GM23248 (cell line): Measurements from ENCODE around the gene MAP6D1. TPM values are rescaled to one million over a fixed set of nuclear protein-coding genes. Genes with fewer than 3 reads are reported as not detected.

Experiments used
- DNase-seq: peaks from one replicate; pipeline ENCODE4 v3.0.0-alpha.2; 2015
- H2AFZ ChIP-seq: fragments of 200-600 bp; sonication (generic); 2 replicates; pipeline ENCODE4 v1.6.1; 2016; ENCODE audit warnings: antibody characterized with exemption
- H3F3A ChIP-seq: fragments of 200-600 bp; sonication (generic); 2 replicates; pipeline ENCODE4 v1.6.1; 2016; ENCODE audit warnings: mild to moderate bottlenecking, antibody characterized with exemption, mixed run types; ENCODE audit not compliant: insufficient read depth
- H3K27ac ChIP-seq: fragments of 200-600 bp; sonication (generic); 2 replicates; pipeline ENCODE4 v1.5.1; 2016; ENCODE audit warnings: mild to moderate bottlenecking
- H3K27me3 ChIP-seq: fragments of 200-600 bp; sonication (generic); replicated peaks from 2 replicates; pipeline ENCODE4 v1.6.1; 2016; ENCODE audit warnings: mild to moderate bottlenecking; ENCODE audit not compliant: insufficient read depth
- H3K36me3 ChIP-seq: fragments of 200-600 bp; sonication (generic); 2 replicates; pipeline ENCODE4 v1.6.1; 2016; ENCODE audit warnings: low read depth, mild to moderate bottlenecking
- H3K4me1 ChIP-seq: fragments of 200-600 bp; sonication (generic); 2 replicates; pipeline ENCODE4 v1.6.1; 2016; ENCODE audit warnings: mild to moderate bottlenecking; ENCODE audit not compliant: insufficient read depth
- H3K4me2 ChIP-seq: fragments of 200-600 bp; sonication (generic); one replicate; pipeline ENCODE4 v1.6.1; 2016; ENCODE audit warnings: mild to moderate bottlenecking; ENCODE audit not compliant: unreplicated experiment
- H3K4me3 ChIP-seq: fragments of 200-600 bp; sonication (generic); 2 replicates; pipeline ENCODE4 v1.5.1; 2016; ENCODE audit warnings: mild to moderate bottlenecking
- H3K79me2 ChIP-seq: fragments of 200-600 bp; sonication (generic); 2 replicates; pipeline ENCODE4 v1.6.1; 2016; ENCODE audit warnings: mild to moderate bottlenecking; ENCODE audit not compliant: insufficient read depth
- H3K9ac ChIP-seq: fragments of 200-600 bp; sonication (generic); 2 replicates; pipeline ENCODE4 v1.6.1; 2016; ENCODE audit warnings: mild to moderate bottlenecking
- H3K9me2 ChIP-seq: fragments of 200-600 bp; sonication (generic); 2 replicates; pipeline ENCODE4 v1.6.1; 2016; ENCODE audit warnings: mixed run types, mild to moderate bottlenecking, moderate library complexity; ENCODE audit not compliant: insufficient read depth
- H3K9me3 ChIP-seq: fragments of 200-600 bp; sonication (generic); one replicate; pipeline ENCODE4 v1.6.1; 2017; ENCODE audit warnings: low read depth
- H4K20me1 ChIP-seq: fragments of 200-600 bp; sonication (generic); 2 replicates; pipeline ENCODE4 v1.6.0; 2016; ENCODE audit not compliant: insufficient read depth
- EZH2 ChIP-seq: fragments of 200-600 bp; sonication (generic); IDR thresholded peaks from 2 replicates; pipeline ENCODE4 v1.6.1; 2018; ENCODE audit warnings: antibody characterized with exemption, mild to moderate bottlenecking; ENCODE audit not compliant: insufficient read depth, poor library complexity, severe bottlenecking
- EZH2phosphoT487 ChIP-seq: fragments of 200-600 bp; sonication (generic); IDR thresholded peaks from 2 replicates; pipeline ENCODE4 v1.6.1; 2018; ENCODE audit warnings: antibody characterized with exemption, moderate library complexity, mild to moderate bottlenecking, low read depth; ENCODE audit not compliant: insufficient read depth
- WGBS, 2 experiments: methylation state at CpG; one replicate each; pipeline ENCODE4 v1.1.6; 2015 to 2017; ENCODE audit warnings: low lambda C conversion rate in 2 of 2, low coverage in 1 of 2; ENCODE audit errors: missing lambda C conversion rate in 2 of 2; 5-methylcytosine and 5-hydroxymethylcytosine counted together
- in situ Hi-C: fragments of 300-500 bp; cut with MboI; formaldehyde crosslinking; loops from 2 replicates; pipeline ENCODE4 v1.15.0; 2020
- polyA plus RNA-seq: library from polyadenylated mRNA; unstranded; fragments of >200 nt; fragmentation: Nextera tagmentation; extraction: Ambion mirVana; gene quantifications from 2 replicates; pipeline ENCODE4 v1.2.1, GENCODE V29; 2016
- total RNA-seq: library from RNA; depleted of rRNA; stranded (reverse); fragments of >200 nt; shearing (Covaris generic); gene quantifications from 2 replicates; pipeline ENCODE4 v1.2.3, GENCODE V29; 2014

The MAP6D1 gene
- total and polyA plus RNA-seq, 2 experiments from 2014 or later: 2.8 to 5.5 TPM

- Histone ChIP-seq H3K4me3 (no peak overlapping the region), H2AFZ (no peak overlapping the region), H3K4me2 (no peak overlapping the region), H3K27ac (no peak overlapping the region), H3K79me2 (no peaks in the 10 kb centered on the region; the same call in 1 of the 2 replicates), H3K4me1 (no peaks in the 10 kb centered on the region), H3K9ac (no peak overlapping the region), H3K36me3 (peaks cover 41% of the 10 kb centered on the region), H4K20me1 (no peaks in the 10 kb centered on the region), H3F3A (no peaks in the 10 kb centered on the region), H3K27me3 (no peaks in the 10 kb centered on the region), H3K9me3 (no peaks in the 10 kb centered on the region), H3K9me2 (no peaks in the 10 kb centered on the region)
- in situ Hi-C loops: no loop called here
- DNase-seq: no peak
- TF ChIP-seq EZH2phosphoT487 (no peak), EZH2 (no peak)
- WGBS, 2 experiments: 86% methylated on average over 2 to 3 of the region's 3 CpGs
Measured at GRCh38 chr3:183837894-183838293, 12.5 kb upstream of the MAP6D1 start.

- Histone ChIP-seq H3K9me2 (no peaks in the 10 kb centered on the region), H3K27me3 (no peaks in the 10 kb centered on the region), H3K4me2 (no peak overlapping the region), H3K4me1 (no peaks in the 10 kb centered on the region), H3K36me3 (peaks cover 43% of the 10 kb centered on the region), H3K27ac (no peak overlapping the region), H3K4me3 (no peak overlapping the region), H3K9me3 (no peaks in the 10 kb centered on the region), H4K20me1 (no peaks in the 10 kb centered on the region), H3F3A (no peaks in the 10 kb centered on the region), H3K9ac (no peak overlapping the region), H3K79me2 (no peaks in the 10 kb centered on the region), H2AFZ (no peak overlapping the region)
- in situ Hi-C loops: no loop called here
- DNase-seq: no peak
- TF ChIP-seq EZH2: no peak
- no peak for TF ChIP-seq EZH2phosphoT487
- 89 to 93% methylated on average over 9 of the region's 9 CpGs for WGBS, 2 experiments
Measured at GRCh38 chr3:183837390-183837789, 12.0 kb upstream of the MAP6D1 start.

GRCh38 chr3:183833516-183833915 lies 8.1 kb upstream of the MAP6D1 start:
- Histone ChIP-seq H3K9me2 (no peaks in the 10 kb centered on the region), H3K9ac (no peak overlapping the region), H3K27me3 (no peaks in the 10 kb centered on the region), H2AFZ (no peak overlapping the region), H3K79me2 (no peaks in the 10 kb centered on the region), H3K27ac (no peak overlapping the region), H3K36me3 (peaks cover 19% of the 10 kb centered on the region), H3K4me2 (no peak overlapping the region), H3K4me1 (no peaks in the 10 kb centered on the region), H4K20me1 (no peaks in the 10 kb centered on the region), H3F3A (0 out of 2 replicates have a peak, but pooled peaks cover 3% of the 10 kb centered on the region), H3K9me3 (no peaks in the 10 kb centered on the region), H3K4me3 (no peak overlapping the region)
- in situ Hi-C loops: no loop called here
- TF ChIP-seq EZH2: no peak
- no peak for TF ChIP-seq EZH2phosphoT487
- 80 to 83% methylated on average over 6 of the region's 6 CpGs for WGBS, 2 experiments
- DNase-seq: no peak

- Histone ChIP-seq H3K4me3 (no peak overlapping the region), H3K9me2 (no peaks in the 10 kb centered on the region)
Measured at GRCh38 chr3:183830187-183830586, 4.8 kb upstream of the MAP6D1 start.

GRCh38 chr3:183829466-183829865 lies 4.1 kb upstream of the MAP6D1 start:
- no peak overlapping the region for H2AFZ ChIP-seq
- H3K4me3 ChIP-seq: no peak overlapping the region
- no peaks in the 10 kb centered on the region for H3K79me2 ChIP-seq
- in situ Hi-C loops: no loop called here
- H3K36me3 ChIP-seq: peaks cover 17% of the 10 kb centered on the region
- no peak overlapping the region for H3K9ac ChIP-seq
- no peak for DNase-seq
- H3K27me3 ChIP-seq: no peaks in the 10 kb centered on the region
- H4K20me1 ChIP-seq: no peaks in the 10 kb centered on the region
- no peak overlapping the region for H3K4me2 ChIP-seq
- no peaks in the 10 kb centered on the region for H3K4me1 ChIP-seq
- peaks cover 11% of the 10 kb centered on the region for H3F3A ChIP-seq
- 83% methylated on average over 9 of the region's 9 CpGs for WGBS, 2 experiments
- TF ChIP-seq EZH2phosphoT487: no peak
- TF ChIP-seq EZH2: no peak
- H3K9me3 ChIP-seq: no peaks in the 10 kb centered on the region
- H3K27ac ChIP-seq: no peak overlapping the region
- H3K9me2 ChIP-seq: no peaks in the 10 kb centered on the region

More at GRCh38 chr3:183830187-183830586, 4.8 kb upstream of the MAP6D1 start:
- Histone ChIP-seq H4K20me1 (no peaks in the 10 kb centered on the region), H3K27ac (no peak overlapping the region), H3K27me3 (no peaks in the 10 kb centered on the region), H2AFZ (no peak overlapping the region), H3K4me2 (no peak overlapping the region), H3K9me3 (no peaks in the 10 kb centered on the region), H3K9ac (no peak overlapping the region), H3K4me1 (no peaks in the 10 kb centered on the region), H3F3A (peaks cover 11% of the 10 kb centered on the region), H3K36me3 (peaks cover 17% of the 10 kb centered on the region), H3K79me2 (no peaks in the 10 kb centered on the region)
- in situ Hi-C loops: no loop called here
- no peak for DNase-seq
- WGBS, 2 experiments: 92 to 96% methylated on average over 9 of the region's 9 CpGs
- no peak for TF ChIP-seq EZH2phosphoT487
- TF ChIP-seq EZH2: no peak
